Measurements from ENCODE around the gene C3orf33. TPM values are rescaled to one million over a fixed set of nuclear protein-coding genes. Genes with fewer than 3 reads are reported as not detected.
A peak's percentile ranks its signal among the peaks of the same experiment; 100 is the strongest.
"Not testable (repeated sequence)": the region's sequence is repeated elsewhere in the genome, so short reads cannot be mapped to it uniquely, and the experiment has no call there.

The C3orf33 gene
- total RNA-seq = 1 to 10 TPM; 2.1 to 4.3 (median 3.3) TPM

- DNase-seq = peak; percentile 83 to 96
- Histone ChIP-seq H3K4me1 (peaks cover 3 to 7% (median 4%) of the 10 kb centered on the region in 4 donors), H3K27ac (peak within 1 kb of the TSS; percentile 80 to 91 (median 86)), H3K9me3 (no peaks in the 10 kb centered on the region), H3K36me3 (no peaks in the 10 kb centered on the region), H3K27me3 (no peaks in the 10 kb centered on the region), H3K4me3 (peak within 1 kb of the TSS; percentile 55 to 93 (median 72))
- no peak for TF ChIP-seq EP300 (IDR thresholded peaks at IDR 0.05)
- peak; percentile 85 to 95 (median 88) for TF ChIP-seq CTCF (IDR thresholded peaks at IDR 0.05)
- TF ChIP-seq POLR2A (IDR thresholded peaks at IDR 0.05) = peak in 2 of 4 donors; percentile 20 to 37
- TF ChIP-seq POLR2AphosphoS5 (IDR thresholded peaks at IDR 0.05) = peak in 1 of 2 donors; percentile 17
- WGBS, 2 donors = 1 to 3% methylated on average over 5 to 49 of the region's 61 CpGs
- peak; percentile 96 to 99 for ATAC-seq (ENCODE audit: low FRiP score in 2 of 2)
Observed at GRCh38 chr3:155805802-155806618, at the start of gene C3orf33. Gene C3orf33 (minus strand): TSS chr3:155806278. CDS start chr3:155806252, 26 bp downstream.

- 0 to 2% methylated on average over 7 to 34 of the region's 50 CpGs for WGBS, 2 donors
Observed at GRCh38 chr3:155854141-155854940, 48.3 kb upstream of the C3orf33 start, which contains the start of gene SLC33A1. Gene SLC33A1 (minus strand): TSS chr3:155854427. CDS start chr3:155853997, 430 bp downstream.

GRCh38 chr3:155853214-155854140, 47.4 kb upstream of the C3orf33 start:
- WGBS, 2 donors = 2% methylated on average over 29 to 41 of the region's 45 CpGs
- peaks cover 0 to 5% (median 0%) of the 10 kb centered on the region in 4 donors for H3K36me3 ChIP-seq
- H3K27me3 ChIP-seq = no peaks in the 10 kb centered on the region
- peaks cover 39 to 50% (median 44%) of the 10 kb centered on the region in 4 donors for H3K4me1 ChIP-seq
- peak in 2 of 6 experiments; percentile 24 to 30 for TF ChIP-seq CTCF (IDR thresholded peaks at IDR 0.05)
- TF ChIP-seq POLR2A (IDR thresholded peaks at IDR 0.05) = no peak
- no peak for TF ChIP-seq EP300 (IDR thresholded peaks at IDR 0.05)
- no peak for TF ChIP-seq POLR2AphosphoS5 (IDR thresholded peaks at IDR 0.05)
- H3K27ac ChIP-seq = peak overlapping the region; percentile 87 to 92 (median 90)
- no peaks in the 10 kb centered on the region for H3K9me3 ChIP-seq
- peak overlapping the region; percentile 67 to 84 (median 81) for H3K4me3 ChIP-seq
- ATAC-seq (ENCODE audit: low FRiP score in 2 of 2) (peak in 1 of 2 donors; percentile 9), DNase-seq (peak in 1 of 2 donors; percentile 29)

More at GRCh38 chr3:155854141-155854940, 48.3 kb upstream of the C3orf33 start, which contains the start of gene SLC33A1:
- Histone ChIP-seq H3K4me3 (peak within 1 kb of the TSS; percentile 67 to 84 (median 81)), H3K4me1 (peaks cover 36 to 41% (median 39%) of the 10 kb centered on the region in 4 donors), H3K36me3 (peaks cover 0 to 2% (median 0%) of the 10 kb centered on the region in 4 donors), H3K9me3 (no peaks in the 10 kb centered on the region), H3K27ac (peak within 1 kb of the TSS; percentile 87 to 92 (median 90)), H3K27me3 (no peaks in the 10 kb centered on the region)
- TF ChIP-seq EP300 (IDR thresholded peaks at IDR 0.05) (peak in 1 of 4 donors; percentile 14), CTCF (IDR thresholded peaks at IDR 0.05) (peak in 2 of 6 experiments; percentile 7 to 20), POLR2AphosphoS5 (IDR thresholded peaks at IDR 0.05) (peak; percentile 86 to 91), POLR2A (IDR thresholded peaks at IDR 0.05) (peak in 3 of 4 donors; percentile 43 to 90 (median 48))
- peak; percentile 99 to 100 for ATAC-seq (ENCODE audit: low FRiP score in 2 of 2)
- DNase-seq = peak; percentile 99 to 100

- TF ChIP-seq POLR2A (IDR thresholded peaks at IDR 0.05) = no peak
- no peak for TF ChIP-seq CTCF (IDR thresholded peaks at IDR 0.05)
- TF ChIP-seq EP300 (IDR thresholded peaks at IDR 0.05) = no peak
- TF ChIP-seq POLR2AphosphoS5 (IDR thresholded peaks at IDR 0.05) = no peak
- H3K4me3 ChIP-seq = peak overlapping the region; percentile 67 to 84 (median 81)
- ATAC-seq (ENCODE audit: low FRiP score in 2 of 2) (no peak), DNase-seq (no peak)
- H3K27ac ChIP-seq = no peak overlapping the region
- 33 to 42% methylated on average over 2 of the region's 2 CpGs for WGBS, 2 donors
- H3K36me3 ChIP-seq = peaks cover 0 to 9% (median 0%) of the 10 kb centered on the region in 4 donors
- peaks cover 39 to 58% (median 52%) of the 10 kb centered on the region in 4 donors for H3K4me1 ChIP-seq
- no peaks in the 10 kb centered on the region for H3K27me3 ChIP-seq
- no peaks in the 10 kb centered on the region for H3K9me3 ChIP-seq
Observed at GRCh38 chr3:155852341-155852740, 46.3 kb upstream of the C3orf33 start.

- ATAC-seq (ENCODE audit: low FRiP score in 2 of 2); H3K9me3 ChIP-seq; H3K4me3 ChIP-seq; DNase-seq; H3K27ac ChIP-seq; H3K27me3 ChIP-seq: not testable (repeated sequence)
- WGBS, 2 donors = 84 to 85% methylated on average over 3 of the region's 3 CpGs
- H3K4me1 ChIP-seq = peaks cover 54 to 70% (median 55%) of the 10 kb centered on the region in 4 donors
- peaks cover 0 to 17% (median 0%) of the 10 kb centered on the region in 4 donors for H3K36me3 ChIP-seq
Observed at GRCh38 chr3:155849404-155849803, 43.3 kb upstream of the C3orf33 start.

Measured in upper lobe of left lung (tissue), 6 donors.